Osteoblast (primary cell): ENCODE measurements around the gene RAB36. TPM values are rescaled to one million over a fixed set of nuclear protein-coding genes. Genes with fewer than 3 reads are reported as not detected.

Experiments
- DNase-seq: peaks from one replicate; pipeline ENCODE4 v3.0.0; 2011; ENCODE audit warnings: low spot score, mixed read lengths; ENCODE audit not compliant: insufficient read length; ENCODE audit errors: missing footprints
- H2AFZ ChIP-seq: 2 replicates; pipeline ENCODE4 v1.6.0; 2011; ENCODE audit warnings: mild to moderate bottlenecking, low read length
- H3K27ac ChIP-seq: 2 replicates; pipeline ENCODE4 v1.5.1; 2011; ENCODE audit warnings: mild to moderate bottlenecking, low read depth, low read length, moderate library complexity
- H3K27me3 ChIP-seq: 2 replicates; pipeline ENCODE4 v1.6.0; 2012; ENCODE audit warnings: mild to moderate bottlenecking, control low read depth, inconsistent platforms, low read length, moderate library complexity; ENCODE audit not compliant: insufficient read depth
- H3K36me3 ChIP-seq: 2 replicates; pipeline ENCODE4 v1.5.1; 2011; ENCODE audit warnings: mild to moderate bottlenecking, low read length, control low read depth, moderate library complexity; ENCODE audit not compliant: insufficient read depth
- H3K4me1 ChIP-seq: 2 replicates; pipeline ENCODE4 v1.5.1; 2011; ENCODE audit warnings: mild to moderate bottlenecking, low read length, control low read depth, moderate library complexity; ENCODE audit not compliant: insufficient read depth
- H3K4me2 ChIP-seq: 2 replicates; pipeline ENCODE4 v1.6.0; 2011; ENCODE audit warnings: mild to moderate bottlenecking, low read length; ENCODE audit not compliant: insufficient read depth
- H3K4me3 ChIP-seq: fragments of 200-600 bp; sonication (generic); 3 replicates; pipeline ENCODE4 v1.5.1; 2012; ENCODE audit warnings: mild to moderate bottlenecking, low read length, inconsistent platforms; ENCODE audit not compliant: insufficient read depth
- H3K79me2 ChIP-seq: 2 replicates; pipeline ENCODE4 v1.6.0; 2012; ENCODE audit warnings: mild to moderate bottlenecking, low read length, control low read depth, inconsistent platforms; ENCODE audit not compliant: insufficient read depth
- H3K9me3 ChIP-seq: 2 replicates; pipeline ENCODE4 v1.5.1; 2011; ENCODE audit warnings: low read depth, low read length, control low read depth
- H4K20me1 ChIP-seq: 2 replicates; pipeline ENCODE4 v1.6.0; 2012; ENCODE audit warnings: mild to moderate bottlenecking, low read length, control low read depth; ENCODE audit not compliant: insufficient read depth
- total RNA-seq: library from RNA; depleted of rRNA; stranded (reverse); fragments of >200 nt; gene quantifications from 2 replicates; pipeline ENCODE4 v1.2.3, GENCODE V29; 2012
- TF ChIP-seq, protein P1 (sequence below): IDR thresholded peaks from 2 replicates; pipeline ENCODE4 v1.5.1; 2011; ENCODE audit warnings: mild to moderate bottlenecking, low read depth, low read length, moderate library complexity; ENCODE audit errors: extremely low read depth

The RAB36 gene
- total RNA-seq, 1 donor, result 7.6 TPM

DNA sequence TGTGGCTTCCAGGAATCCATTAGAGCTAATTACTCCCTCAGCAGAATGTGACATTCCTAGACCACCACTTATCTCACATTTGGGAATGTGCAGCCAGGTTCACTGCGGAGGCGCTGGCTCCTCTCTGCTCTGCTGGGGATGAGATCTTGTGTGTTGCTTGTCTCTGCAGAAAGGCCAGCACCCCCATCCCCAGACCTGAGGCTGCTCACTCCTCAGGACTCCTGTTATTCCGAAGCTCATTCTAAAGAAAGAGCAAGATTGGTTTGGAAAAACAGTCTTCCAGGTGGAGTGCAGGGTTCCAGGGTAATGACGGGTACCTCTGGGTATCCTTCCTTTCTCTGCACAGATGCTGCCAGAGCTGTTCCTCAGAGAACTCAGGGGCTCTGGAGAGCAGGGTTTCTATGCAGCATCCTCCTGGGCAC lies 24.3 kb upstream of the RAB36 start:
- Histone ChIP-seq H3K36me3 (no peaks in the 10 kb centered on the region), H4K20me1 (no peaks in the 10 kb centered on the region), H3K27ac (no peak overlapping the region), H2AFZ (no peak overlapping the region), H3K79me2 (no peaks in the 10 kb centered on the region), H3K4me1 (no peaks in the 10 kb centered on the region), H3K9me3 (no peaks in the 10 kb centered on the region), H3K4me2 (no peak overlapping the region), H3K4me3 (no peak overlapping the region), H3K27me3 (no peaks in the 10 kb centered on the region)
- TF ChIP-seq, protein P1, sequence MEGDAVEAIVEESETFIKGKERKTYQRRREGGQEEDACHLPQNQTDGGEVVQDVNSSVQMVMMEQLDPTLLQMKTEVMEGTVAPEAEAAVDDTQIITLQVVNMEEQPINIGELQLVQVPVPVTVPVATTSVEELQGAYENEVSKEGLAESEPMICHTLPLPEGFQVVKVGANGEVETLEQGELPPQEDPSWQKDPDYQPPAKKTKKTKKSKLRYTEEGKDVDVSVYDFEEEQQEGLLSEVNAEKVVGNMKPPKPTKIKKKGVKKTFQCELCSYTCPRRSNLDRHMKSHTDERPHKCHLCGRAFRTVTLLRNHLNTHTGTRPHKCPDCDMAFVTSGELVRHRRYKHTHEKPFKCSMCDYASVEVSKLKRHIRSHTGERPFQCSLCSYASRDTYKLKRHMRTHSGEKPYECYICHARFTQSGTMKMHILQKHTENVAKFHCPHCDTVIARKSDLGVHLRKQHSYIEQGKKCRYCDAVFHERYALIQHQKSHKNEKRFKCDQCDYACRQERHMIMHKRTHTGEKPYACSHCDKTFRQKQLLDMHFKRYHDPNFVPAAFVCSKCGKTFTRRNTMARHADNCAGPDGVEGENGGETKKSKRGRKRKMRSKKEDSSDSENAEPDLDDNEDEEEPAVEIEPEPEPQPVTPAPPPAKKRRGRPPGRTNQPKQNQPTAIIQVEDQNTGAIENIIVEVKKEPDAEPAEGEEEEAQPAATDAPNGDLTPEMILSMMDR, result no peak
- DNase-seq, result peak; percentile 65

DNA sequence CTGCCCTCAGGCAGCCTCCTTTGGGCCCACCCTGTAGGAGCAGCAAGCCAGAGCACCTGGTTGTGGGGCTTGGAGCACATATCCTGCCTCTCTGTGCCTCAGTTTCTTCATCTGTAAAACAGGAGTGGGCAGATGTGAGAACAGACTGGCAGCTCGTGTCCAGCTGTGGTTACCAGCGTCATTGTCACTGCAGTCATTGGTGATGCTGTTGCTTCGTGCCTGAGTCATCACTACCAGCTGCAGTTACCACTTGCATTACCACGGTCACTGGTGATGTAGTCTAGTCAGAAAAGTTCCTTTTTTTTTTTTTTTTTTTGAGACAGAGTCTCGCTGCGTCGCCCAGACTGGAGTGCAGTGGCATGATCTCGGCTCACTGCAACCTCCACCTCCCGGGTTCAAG lies 23.9 kb upstream of the RAB36 start:
- no peak overlapping the region for H3K4me2 ChIP-seq
- no peak overlapping the region for H3K27ac ChIP-seq
- H3K4me1 ChIP-seq, result no peaks in the 10 kb centered on the region
- no peaks in the 10 kb centered on the region for H3K36me3 ChIP-seq
- no peak overlapping the region for H3K4me3 ChIP-seq
- H2AFZ ChIP-seq, result no peak overlapping the region
- no peaks in the 10 kb centered on the region for H3K9me3 ChIP-seq
- no peaks in the 10 kb centered on the region for H4K20me1 ChIP-seq
- H3K27me3 ChIP-seq, result no peaks in the 10 kb centered on the region
- TF ChIP-seq, protein P1, result no peak
- DNase-seq, result peak; percentile 72
- no peaks in the 10 kb centered on the region for H3K79me2 ChIP-seq

DNA sequence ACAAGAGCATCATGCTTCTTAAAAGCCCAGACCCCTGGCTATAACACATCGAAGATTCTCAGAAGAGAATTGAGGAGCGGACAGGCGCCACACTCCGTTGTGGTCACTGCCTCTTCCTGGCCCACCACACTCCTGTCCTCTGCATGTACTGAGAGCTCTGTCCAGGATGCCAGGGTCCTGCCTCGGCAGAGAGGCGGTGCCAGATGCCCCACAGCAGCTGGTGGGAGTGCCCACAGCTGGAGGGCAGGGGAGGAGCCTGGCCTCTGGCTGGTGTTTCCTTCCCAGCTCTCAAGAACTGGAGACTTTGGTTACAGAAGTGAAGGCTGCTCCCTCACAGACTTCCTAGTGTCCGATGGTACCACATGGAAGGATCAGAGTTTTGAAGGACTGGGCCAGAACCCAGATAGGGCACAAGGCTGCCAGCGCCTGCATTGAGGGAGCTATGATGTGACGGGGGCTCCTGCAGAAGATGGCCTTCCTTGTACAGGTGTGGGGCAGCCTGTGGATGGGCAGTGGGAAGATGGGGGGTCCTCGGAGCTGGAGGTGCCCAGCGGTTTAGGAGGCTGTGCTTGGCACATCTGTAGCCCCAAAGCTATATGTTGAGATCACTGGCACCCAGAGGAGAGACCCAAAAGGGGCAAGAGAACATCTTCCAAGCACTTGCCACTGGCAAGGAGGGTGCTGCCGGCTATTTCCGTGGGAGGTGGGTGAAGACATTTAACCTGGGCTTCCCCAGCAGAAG lies 22.9 kb upstream of the RAB36 start:
- H3K79me2 ChIP-seq, result no peaks in the 10 kb centered on the region
- H3K4me3 ChIP-seq, result no peak overlapping the region
- no peak overlapping the region for H3K27ac ChIP-seq
- no peaks in the 10 kb centered on the region for H3K9me3 ChIP-seq
- no peak overlapping the region for H3K4me2 ChIP-seq
- H4K20me1 ChIP-seq, result no peaks in the 10 kb centered on the region
- H2AFZ ChIP-seq, result no peak overlapping the region
- TF ChIP-seq, protein P1, result no peak
- H3K27me3 ChIP-seq, result no peaks in the 10 kb centered on the region
- no peaks in the 10 kb centered on the region for H3K4me1 ChIP-seq
- DNase-seq, result peak; percentile 55
- H3K36me3 ChIP-seq, result no peaks in the 10 kb centered on the region

DNA sequence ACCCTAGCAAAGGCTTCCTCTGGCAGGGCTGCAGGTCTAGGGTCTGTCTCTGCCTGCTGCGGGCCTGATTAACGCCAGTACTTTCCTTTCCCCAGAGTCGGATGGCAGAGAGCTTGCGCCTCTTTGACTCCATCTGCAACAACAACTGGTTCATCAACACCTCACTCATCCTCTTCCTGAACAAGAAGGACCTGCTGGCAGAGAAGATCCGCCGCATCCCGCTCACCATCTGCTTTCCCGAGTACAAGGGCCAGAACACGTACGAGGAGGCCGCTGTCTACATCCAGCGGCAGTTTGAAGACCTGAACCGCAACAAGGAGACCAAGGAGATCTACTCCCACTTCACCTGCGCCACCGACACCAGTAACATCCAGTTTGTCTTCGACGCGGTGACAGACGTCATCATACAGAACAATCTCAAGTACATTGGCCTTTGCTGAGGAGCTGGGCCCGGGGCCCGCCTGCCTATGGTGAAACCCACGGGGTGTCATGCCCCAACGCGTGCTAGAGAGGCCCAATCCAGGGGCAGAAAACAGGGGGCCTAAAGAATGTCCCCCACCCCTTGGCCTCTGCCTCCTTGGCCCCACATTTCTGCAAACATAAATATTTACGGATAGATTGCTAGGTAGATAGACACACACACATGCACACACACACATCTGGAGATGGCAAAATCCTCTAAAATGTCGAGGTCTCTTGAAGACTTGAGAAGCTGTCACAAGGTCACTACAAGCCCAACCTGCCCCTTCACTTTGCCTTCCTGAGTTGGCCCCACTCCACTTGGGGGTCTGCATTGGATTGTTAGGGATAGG lies 22.1 kb upstream of the RAB36 start:
- H3K9me3 ChIP-seq, result no peaks in the 10 kb centered on the region
- DNase-seq, result no peak
- TF ChIP-seq, protein P1, result no peak
- no peak overlapping the region for H3K27ac ChIP-seq
- H3K4me3 ChIP-seq, result no peak overlapping the region
- no peaks in the 10 kb centered on the region for H4K20me1 ChIP-seq
- H3K4me2 ChIP-seq, result no peak overlapping the region
- no peak overlapping the region for H2AFZ ChIP-seq
- no peaks in the 10 kb centered on the region for H3K27me3 ChIP-seq
- H3K36me3 ChIP-seq, result no peaks in the 10 kb centered on the region
- no peaks in the 10 kb centered on the region for H3K4me1 ChIP-seq
- H3K79me2 ChIP-seq, result no peaks in the 10 kb centered on the region
